GM12875 (cell line): ENCODE measurements around the gene IFNLR1.

Experiments used
- H3K4me3 ChIP-seq: one replicate; pipeline ENCODE4 v1.5.1; 2011; ENCODE audit warnings: low read depth, low read length, control low read depth
- CTCF ChIP-seq: IDR thresholded peaks from 2 replicates; pipeline ENCODE4 v1.5.1; 2011; ENCODE audit warnings: low read depth, mild to moderate bottlenecking, control low read depth, inconsistent platforms, low read length, moderate library complexity, borderline replicate concordance; ENCODE audit not compliant: insufficient read depth

Gene IFNLR1

GRCh38 chr1:24105368-24106160 lies 81.5 kb downstream of the IFNLR1 start:
- H3K4me3 ChIP-seq: no peak overlapping the region
- no peak for TF ChIP-seq CTCF

GRCh38 chr1:24104854-24105253 lies 82.2 kb downstream of the IFNLR1 start:
- no peak for TF ChIP-seq CTCF
- no peak overlapping the region for H3K4me3 ChIP-seq
